IMR-90 (cell line): ENCODE data around the gene KDELR3.

Experiments used
- BHLHE40 ChIP-seq: fragments of 150-350 bp; IDR thresholded peaks from 2 replicates; pipeline ENCODE4 v1.6.1; 2016; ENCODE audit warnings: mild to moderate bottlenecking, low read depth, low read length
- CHD1 ChIP-seq: IDR thresholded peaks from 2 replicates; pipeline ENCODE4 v1.6.1; 2012; ENCODE audit warnings: low read depth, low read length, improper control_type of control experiment
- FOS ChIP-seq: fragments of 150-350 bp; IDR thresholded peaks from 2 replicates; pipeline ENCODE4 v1.6.1; 2016; ENCODE audit warnings: low read depth, low read length
- MAFK ChIP-seq: IDR thresholded peaks from 2 replicates; pipeline ENCODE4 v1.6.1; 2012; ENCODE audit warnings: low read depth, low read length, improper control_type of control experiment
- NFE2L2 ChIP-seq: fragments of 150-350 bp; IDR thresholded peaks from 2 replicates; pipeline ENCODE4 v1.6.1; 2016; ENCODE audit warnings: low read depth, mild to moderate bottlenecking, low read length
- POLR2A ChIP-seq: IDR thresholded peaks from 2 replicates; pipeline ENCODE4 v1.6.1; 2012; ENCODE audit warnings: mild to moderate bottlenecking, low read depth, low read length
- RFX5 ChIP-seq: IDR thresholded peaks from 2 replicates; pipeline ENCODE4 v1.8.0; 2012; ENCODE audit warnings: low read depth, mild to moderate bottlenecking, low read length, moderate library complexity
- SMC3 ChIP-seq: fragments of 150-350 bp; IDR thresholded peaks from 2 replicates; pipeline ENCODE4 v1.6.1; 2016; ENCODE audit warnings: low read depth, mild to moderate bottlenecking, antibody characterized with exemption, low read length, moderate library complexity
- TF ChIP-seq, protein P1 (sequence below): conservative IDR thresholded peaks from 2 replicates; pipeline ENCODE4 v1.5.1; 2012; ENCODE audit warnings: mild to moderate bottlenecking, low read depth, low read length, improper control_type of control experiment
- TF ChIP-seq, protein P2 (sequence below): fragments of 150-350 bp; IDR thresholded peaks from 2 replicates; pipeline ENCODE4 v1.6.1; 2017; ENCODE audit warnings: mild to moderate bottlenecking, antibody characterized with exemption, low read length, low read depth

DNA sequence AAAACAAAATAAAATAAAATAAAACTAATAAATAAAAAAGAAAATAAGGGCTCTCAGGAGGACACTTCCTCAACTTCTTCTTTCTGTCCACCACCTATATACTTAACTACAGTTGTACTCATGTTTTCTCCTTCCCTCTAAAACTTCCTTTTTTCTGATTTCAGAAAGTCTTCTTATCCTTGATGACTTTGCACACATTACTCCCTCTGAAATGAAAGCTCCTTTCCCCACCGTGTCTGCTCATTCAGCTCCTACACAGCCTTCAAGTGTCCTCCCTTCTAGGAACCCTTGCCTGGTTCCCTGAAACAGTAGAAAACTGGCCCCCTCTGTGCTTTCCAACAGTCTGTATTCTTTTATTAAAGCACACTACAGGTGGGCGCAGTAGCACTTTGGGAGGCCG is 56.5 kb downstream of the KDELR3 start:
- TF ChIP-seq, protein P1, sequence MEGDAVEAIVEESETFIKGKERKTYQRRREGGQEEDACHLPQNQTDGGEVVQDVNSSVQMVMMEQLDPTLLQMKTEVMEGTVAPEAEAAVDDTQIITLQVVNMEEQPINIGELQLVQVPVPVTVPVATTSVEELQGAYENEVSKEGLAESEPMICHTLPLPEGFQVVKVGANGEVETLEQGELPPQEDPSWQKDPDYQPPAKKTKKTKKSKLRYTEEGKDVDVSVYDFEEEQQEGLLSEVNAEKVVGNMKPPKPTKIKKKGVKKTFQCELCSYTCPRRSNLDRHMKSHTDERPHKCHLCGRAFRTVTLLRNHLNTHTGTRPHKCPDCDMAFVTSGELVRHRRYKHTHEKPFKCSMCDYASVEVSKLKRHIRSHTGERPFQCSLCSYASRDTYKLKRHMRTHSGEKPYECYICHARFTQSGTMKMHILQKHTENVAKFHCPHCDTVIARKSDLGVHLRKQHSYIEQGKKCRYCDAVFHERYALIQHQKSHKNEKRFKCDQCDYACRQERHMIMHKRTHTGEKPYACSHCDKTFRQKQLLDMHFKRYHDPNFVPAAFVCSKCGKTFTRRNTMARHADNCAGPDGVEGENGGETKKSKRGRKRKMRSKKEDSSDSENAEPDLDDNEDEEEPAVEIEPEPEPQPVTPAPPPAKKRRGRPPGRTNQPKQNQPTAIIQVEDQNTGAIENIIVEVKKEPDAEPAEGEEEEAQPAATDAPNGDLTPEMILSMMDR = no peak
- no peak for TF ChIP-seq MAFK
- TF ChIP-seq SMC3 = no peak
- TF ChIP-seq, protein P2, sequence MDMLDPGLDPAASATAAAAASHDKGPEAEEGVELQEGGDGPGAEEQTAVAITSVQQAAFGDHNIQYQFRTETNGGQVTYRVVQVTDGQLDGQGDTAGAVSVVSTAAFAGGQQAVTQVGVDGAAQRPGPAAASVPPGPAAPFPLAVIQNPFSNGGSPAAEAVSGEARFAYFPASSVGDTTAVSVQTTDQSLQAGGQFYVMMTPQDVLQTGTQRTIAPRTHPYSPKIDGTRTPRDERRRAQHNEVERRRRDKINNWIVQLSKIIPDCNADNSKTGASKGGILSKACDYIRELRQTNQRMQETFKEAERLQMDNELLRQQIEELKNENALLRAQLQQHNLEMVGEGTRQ = no peak
- no peak for TF ChIP-seq POLR2A
- TF ChIP-seq CHD1 = no peak
- no peak for TF ChIP-seq BHLHE40
- no peak for TF ChIP-seq FOS
- TF ChIP-seq NFE2L2 = no peak
- TF ChIP-seq RFX5 = no peak
